ENCODE data around the gene MYO6.

Gene MYO6

DNA sequence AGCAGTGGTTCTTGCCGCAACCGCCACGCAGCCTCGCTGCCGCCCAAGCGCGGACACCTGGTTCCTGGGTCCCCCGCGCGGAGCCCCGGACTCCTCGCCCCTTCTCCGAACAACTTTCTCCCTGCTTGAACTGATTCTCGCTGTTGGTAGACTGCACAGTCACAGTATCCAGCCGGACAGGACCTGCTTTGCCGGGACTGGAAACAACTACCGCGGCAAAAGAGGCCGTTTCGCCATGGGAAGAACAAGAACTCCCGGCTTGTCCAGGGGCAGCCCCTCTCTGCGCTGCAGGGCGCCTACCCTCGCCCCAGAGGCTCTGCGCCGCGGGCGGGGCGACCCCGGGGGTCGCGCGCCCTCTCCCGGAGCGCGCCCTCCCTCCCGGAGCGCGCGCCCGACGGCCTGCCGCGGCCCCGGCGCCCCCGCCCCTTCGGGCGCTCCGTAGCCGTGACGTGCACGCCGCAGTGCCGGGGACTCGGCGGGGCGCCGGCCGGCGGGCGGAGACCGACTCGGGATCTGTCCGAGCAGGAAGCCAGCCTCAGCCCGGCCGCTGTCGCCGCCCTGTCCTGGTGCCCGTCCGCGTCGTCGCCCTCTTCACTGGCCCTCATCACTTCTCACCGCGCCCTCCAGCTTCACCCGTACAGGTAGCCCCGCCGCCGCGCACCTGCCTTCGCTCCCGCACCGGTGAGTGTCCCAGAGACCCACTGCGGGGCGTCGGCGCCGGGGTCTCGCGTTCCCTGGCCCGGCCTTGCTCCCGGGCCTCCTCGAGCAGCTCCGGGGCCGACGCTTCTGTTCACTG lies at the start of gene MYO6:
Gene MYO6 (plus strand): TSS at position 497 of the 796 bp plus-strand sequence. CDS start 68,309 bp downstream, outside the sequence.
- TF ChIP-seq TCF12 (IDR thresholded peaks at IDR 0.05; ENCODE audit: low read depth) (no peak), ZBTB7A (IDR thresholded peaks at IDR 0.05; ENCODE audit: low read depth) (peak; percentile 98), FOXM1 (IDR thresholded peaks at IDR 0.05; ENCODE audit: borderline replicate concordance, low read depth) (no peak), EGR1 (IDR thresholded peaks at IDR 0.05) (no peak), NFIC (IDR thresholded peaks at IDR 0.05) (no peak), TEAD4 (IDR thresholded peaks at IDR 0.05) (no peak), TAF1 (IDR thresholded peaks at IDR 0.05; ENCODE audit: low read depth) (peak; percentile 56), RAD21 (IDR thresholded peaks at IDR 0.05; ENCODE audit: low read depth) (no peak), REST (IDR thresholded peaks at IDR 0.05; ENCODE audit: low read depth) (no peak), CEBPB (IDR thresholded peaks at IDR 0.05) (no peak), EP300 (IDR thresholded peaks at IDR 0.05; ENCODE audit: borderline replicate concordance) (no peak), MAX (IDR thresholded peaks at IDR 0.05) (no peak; the same call in 1 of the 2 replicates), CREB1 (IDR thresholded peaks at IDR 0.05; ENCODE audit: low read depth) (no peak), YY1 (IDR thresholded peaks at IDR 0.05; ENCODE audit: low read depth) (no peak)
- TF ChIP-seq, protein P1, sequence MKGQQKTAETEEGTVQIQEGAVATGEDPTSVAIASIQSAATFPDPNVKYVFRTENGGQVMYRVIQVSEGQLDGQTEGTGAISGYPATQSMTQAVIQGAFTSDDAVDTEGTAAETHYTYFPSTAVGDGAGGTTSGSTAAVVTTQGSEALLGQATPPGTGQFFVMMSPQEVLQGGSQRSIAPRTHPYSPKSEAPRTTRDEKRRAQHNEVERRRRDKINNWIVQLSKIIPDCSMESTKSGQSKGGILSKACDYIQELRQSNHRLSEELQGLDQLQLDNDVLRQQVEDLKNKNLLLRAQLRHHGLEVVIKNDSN (IDR thresholded peaks at IDR 0.05), result 0 out of 2 replicates have a peak, but pooled peaks have one; percentile 11

GRCh38 chr6:75711173-75711572 lies 37.9 kb upstream of the MYO6 start:
- TF ChIP-seq EP300 (IDR thresholded peaks at IDR 0.05; ENCODE audit: borderline replicate concordance) (no peak), CEBPB (IDR thresholded peaks at IDR 0.05) (no peak), CREB1 (IDR thresholded peaks at IDR 0.05; ENCODE audit: low read depth) (no peak), REST (IDR thresholded peaks at IDR 0.05; ENCODE audit: low read depth) (no peak), FOXM1 (IDR thresholded peaks at IDR 0.05; ENCODE audit: borderline replicate concordance, low read depth) (no peak), NFIC (IDR thresholded peaks at IDR 0.05) (no peak), RAD21 (IDR thresholded peaks at IDR 0.05; ENCODE audit: low read depth) (no peak), YY1 (IDR thresholded peaks at IDR 0.05; ENCODE audit: low read depth) (no peak), TAF1 (IDR thresholded peaks at IDR 0.05; ENCODE audit: low read depth) (no peak)
- TF ChIP-seq, protein P1 (IDR thresholded peaks at IDR 0.05), result no peak

DNA sequence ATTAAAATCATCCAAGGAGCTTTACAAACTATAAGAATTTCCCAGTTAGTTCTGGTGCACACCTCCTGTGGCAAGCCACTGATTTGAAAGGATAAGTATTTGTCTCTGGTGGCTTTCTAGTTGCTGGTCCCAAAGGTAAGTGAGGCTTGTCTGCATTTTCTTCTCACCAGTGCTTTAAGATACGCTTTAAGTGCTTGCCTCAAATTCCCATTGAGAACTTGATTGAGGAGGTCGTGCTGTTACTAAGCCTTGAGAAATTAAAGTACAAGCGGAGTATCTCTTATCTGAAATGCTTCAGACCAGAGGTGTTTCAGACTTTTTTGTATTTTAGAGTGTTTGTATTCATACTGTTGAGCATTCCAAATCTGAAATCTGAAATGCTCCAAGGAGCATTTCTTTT lies 29.9 kb upstream of the MYO6 start:
- no peak for TF ChIP-seq FOXM1 (IDR thresholded peaks at IDR 0.05; ENCODE audit: borderline replicate concordance, low read depth)

- TF ChIP-seq ZBTB7A (IDR thresholded peaks at IDR 0.05; ENCODE audit: low read depth), result no peak
- no peak for TF ChIP-seq EP300 (IDR thresholded peaks at IDR 0.05; ENCODE audit: borderline replicate concordance)
- no peak for TF ChIP-seq YY1 (IDR thresholded peaks at IDR 0.05; ENCODE audit: low read depth)
- TF ChIP-seq CEBPB (IDR thresholded peaks at IDR 0.05), result no peak
- TF ChIP-seq, protein P1 (IDR thresholded peaks at IDR 0.05), result no peak
- no peak for TF ChIP-seq EGR1 (IDR thresholded peaks at IDR 0.05)
Measured at GRCh38 chr6:75723382-75723781, 25.7 kb upstream of the MYO6 start.

DNA sequence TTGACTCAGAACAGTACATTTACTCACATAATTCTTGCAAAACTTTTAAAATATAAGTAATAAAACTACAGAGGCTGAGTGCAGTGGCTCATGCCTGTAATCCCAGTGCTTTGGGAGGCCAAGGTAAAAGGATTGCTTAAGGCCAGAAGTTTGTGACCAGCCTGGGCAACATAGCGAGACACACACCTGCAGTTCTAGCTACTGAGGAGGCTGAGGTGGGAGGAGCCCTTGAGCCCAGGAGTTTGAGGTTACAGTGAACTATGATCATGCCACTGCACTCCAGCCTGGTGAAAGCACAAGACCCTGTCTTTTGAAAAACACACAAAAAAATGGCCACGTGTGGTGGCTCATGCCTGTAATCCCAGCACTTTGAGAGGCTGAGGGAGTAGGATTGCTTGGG lies 21.8 kb upstream of the MYO6 start:
- TF ChIP-seq NFIC (IDR thresholded peaks at IDR 0.05), result no peak
- no peak for TF ChIP-seq ZBTB7A (IDR thresholded peaks at IDR 0.05; ENCODE audit: low read depth)
- no peak for TF ChIP-seq CEBPB (IDR thresholded peaks at IDR 0.05)
- no peak for TF ChIP-seq EP300 (IDR thresholded peaks at IDR 0.05; ENCODE audit: borderline replicate concordance)
- TF ChIP-seq, protein P1 (IDR thresholded peaks at IDR 0.05), result no peak
- TF ChIP-seq EGR1 (IDR thresholded peaks at IDR 0.05), result no peak
- no peak for TF ChIP-seq TEAD4 (IDR thresholded peaks at IDR 0.05)
- TF ChIP-seq MAX (IDR thresholded peaks at IDR 0.05), result no peak
- no peak for TF ChIP-seq FOXM1 (IDR thresholded peaks at IDR 0.05; ENCODE audit: borderline replicate concordance, low read depth)
- TF ChIP-seq YY1 (IDR thresholded peaks at IDR 0.05; ENCODE audit: low read depth), result no peak

Data from Ishikawa (cell line).